HUES64 (cell line): Measurements from ENCODE around the gene SH3PXD2A.
A peak's percentile ranks its signal among the peaks of the same experiment; 100 is the strongest.

Source experiments
- H3K27ac ChIP-seq: 2 replicates; pipeline ENCODE4 v1.7.0; 2013; ENCODE audit warnings: low read depth, low read length, inconsistent platforms
- H3K27me3 ChIP-seq: 2 replicates; pipeline ENCODE4 v1.6.1; 2013; ENCODE audit warnings: mild to moderate bottlenecking, low read length; ENCODE audit not compliant: insufficient read depth
- H3K36me3 ChIP-seq: 2 replicates; pipeline ENCODE4 v1.6.1; 2013; ENCODE audit warnings: mild to moderate bottlenecking, low read length; ENCODE audit not compliant: insufficient read depth
- H3K4me1 ChIP-seq: 2 replicates; pipeline ENCODE4 v1.6.1; 2013; ENCODE audit warnings: mild to moderate bottlenecking, low read length, moderate library complexity; ENCODE audit not compliant: insufficient read depth
- H3K4me3 ChIP-seq: 2 replicates; pipeline ENCODE4 v1.5.1; 2013; ENCODE audit warnings: mild to moderate bottlenecking, low read length, moderate library complexity
- H3K9ac ChIP-seq: 2 replicates; pipeline ENCODE4 v1.6.1; 2013; ENCODE audit warnings: mild to moderate bottlenecking, low read depth, low read length
- H3K9me3 ChIP-seq: 2 replicates; pipeline ENCODE4 v1.6.1; 2013; ENCODE audit warnings: low read depth, low read length; ENCODE audit not compliant: insufficient read depth
- WGBS: fragments of 150-250, 120-280 bp; methylation state at CpG from one replicate; pipeline ENCODE4 v1.1.7; 2013; ENCODE audit warnings: missing lambda C conversion rate; 5-methylcytosine and 5-hydroxymethylcytosine counted together

The SH3PXD2A gene

GRCh38 chr10:103838862-103839518 is 16.4 kb downstream of the SH3PXD2A start:
- H3K9ac ChIP-seq = no peak overlapping the region

DNA sequence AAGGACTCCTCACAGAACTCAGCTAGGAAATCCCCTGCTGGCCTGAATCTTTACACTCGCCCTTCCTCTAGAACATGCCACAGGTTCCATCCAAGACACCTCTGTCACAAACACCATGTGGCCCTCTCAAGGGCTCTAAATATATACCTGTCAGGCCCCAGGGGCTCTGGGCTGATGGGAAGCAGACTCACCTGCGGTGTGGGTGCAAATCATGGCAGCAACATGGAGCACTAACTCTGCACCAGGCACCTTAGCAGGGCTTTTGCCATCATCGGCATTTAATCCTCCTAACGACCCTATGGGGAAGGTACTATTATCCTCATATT is 17.3 kb downstream of the SH3PXD2A start:
- H3K4me1 ChIP-seq = peaks cover 46% of the 10 kb centered on the region
- H3K9ac ChIP-seq = no peak overlapping the region
- no peak overlapping the region for H3K4me3 ChIP-seq
- no peaks in the 10 kb centered on the region for H3K27me3 ChIP-seq
- 83% methylated on average over 4 of the region's 4 CpGs for WGBS
- H3K9me3 ChIP-seq = no peaks in the 10 kb centered on the region
- no peaks in the 10 kb centered on the region for H3K36me3 ChIP-seq
- H3K27ac ChIP-seq = no peak overlapping the region

More at GRCh38 chr10:103838862-103839518, 16.4 kb downstream of the SH3PXD2A start:
- no peak overlapping the region for H3K27ac ChIP-seq
- H3K4me1 ChIP-seq = peaks cover 39% of the 10 kb centered on the region
- H3K36me3 ChIP-seq = no peaks in the 10 kb centered on the region
- no peaks in the 10 kb centered on the region for H3K27me3 ChIP-seq
- 85% methylated on average over 13 of the region's 13 CpGs for WGBS
- no peak overlapping the region for H3K4me3 ChIP-seq
- H3K9me3 ChIP-seq = no peaks in the 10 kb centered on the region

- Histone ChIP-seq H3K36me3 (no peaks in the 10 kb centered on the region), H3K27me3 (no peaks in the 10 kb centered on the region), H3K4me3 (no peak overlapping the region), H3K27ac (no peak overlapping the region), H3K9me3 (no peaks in the 10 kb centered on the region; the same call in 1 of the 2 replicates), H3K4me1 (peaks cover 46% of the 10 kb centered on the region), H3K9ac (no peak overlapping the region)
- WGBS = 82% methylated on average over 10 of the region's 10 CpGs
Measured at GRCh38 chr10:103837370-103838069, 17.9 kb downstream of the SH3PXD2A start.

DNA sequence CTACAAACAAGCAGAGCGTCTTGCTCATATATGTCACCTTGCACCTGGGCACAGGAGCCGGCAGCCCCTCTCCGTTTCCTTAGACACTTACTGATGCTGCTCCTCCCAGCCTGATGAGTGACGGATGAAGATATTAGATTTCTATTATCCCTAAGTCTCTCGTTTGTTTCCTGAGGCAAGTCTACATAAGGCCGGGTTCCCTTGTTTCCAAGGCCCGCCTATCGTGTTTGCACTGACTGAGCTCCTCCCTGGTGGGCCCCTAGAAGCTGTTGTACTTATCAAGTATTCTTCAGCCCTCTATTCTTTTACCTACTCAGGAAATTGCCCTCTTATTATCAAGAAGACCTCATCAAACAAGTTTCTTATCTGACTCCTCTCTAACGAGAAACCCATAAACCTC is 18.5 kb downstream of the SH3PXD2A start:
- Histone ChIP-seq H3K4me3 (no peak overlapping the region), H3K36me3 (no peaks in the 10 kb centered on the region), H3K27me3 (no peaks in the 10 kb centered on the region), H3K9ac (no peak overlapping the region), H3K4me1 (peaks cover 46% of the 10 kb centered on the region), H3K9me3 (no peaks in the 10 kb centered on the region; the same call in 1 of the 2 replicates), H3K27ac (no peak overlapping the region)
- WGBS = 78% methylated on average over 9 of the region's 9 CpGs

DNA sequence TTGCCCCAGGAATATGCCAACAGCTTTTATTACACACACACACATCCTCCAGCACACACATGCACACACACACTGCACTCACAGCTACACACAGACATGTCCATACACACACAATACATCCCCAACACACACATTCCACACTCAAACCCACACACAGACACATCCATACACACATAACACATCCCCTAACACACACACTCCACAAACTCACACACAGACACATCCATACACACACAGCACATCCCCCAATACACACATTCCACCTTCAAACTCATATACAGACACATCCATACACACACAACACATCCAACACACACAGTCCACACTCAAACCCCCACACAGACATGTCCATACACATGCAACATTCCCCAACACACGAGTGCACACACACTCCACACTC is 19.1 kb downstream of the SH3PXD2A start:
- 85% methylated on average over 1 of the region's 1 CpG for WGBS
- H3K4me3 ChIP-seq = no peak overlapping the region
- no peaks in the 10 kb centered on the region for H3K36me3 ChIP-seq
- H3K27ac ChIP-seq = no peak overlapping the region
- peaks cover 45% of the 10 kb centered on the region for H3K4me1 ChIP-seq
- H3K9ac ChIP-seq = no peak overlapping the region
- H3K27me3 ChIP-seq = no peaks in the 10 kb centered on the region
- no peaks in the 10 kb centered on the region; the same call in 1 of the 2 replicates for H3K9me3 ChIP-seq

DNA sequence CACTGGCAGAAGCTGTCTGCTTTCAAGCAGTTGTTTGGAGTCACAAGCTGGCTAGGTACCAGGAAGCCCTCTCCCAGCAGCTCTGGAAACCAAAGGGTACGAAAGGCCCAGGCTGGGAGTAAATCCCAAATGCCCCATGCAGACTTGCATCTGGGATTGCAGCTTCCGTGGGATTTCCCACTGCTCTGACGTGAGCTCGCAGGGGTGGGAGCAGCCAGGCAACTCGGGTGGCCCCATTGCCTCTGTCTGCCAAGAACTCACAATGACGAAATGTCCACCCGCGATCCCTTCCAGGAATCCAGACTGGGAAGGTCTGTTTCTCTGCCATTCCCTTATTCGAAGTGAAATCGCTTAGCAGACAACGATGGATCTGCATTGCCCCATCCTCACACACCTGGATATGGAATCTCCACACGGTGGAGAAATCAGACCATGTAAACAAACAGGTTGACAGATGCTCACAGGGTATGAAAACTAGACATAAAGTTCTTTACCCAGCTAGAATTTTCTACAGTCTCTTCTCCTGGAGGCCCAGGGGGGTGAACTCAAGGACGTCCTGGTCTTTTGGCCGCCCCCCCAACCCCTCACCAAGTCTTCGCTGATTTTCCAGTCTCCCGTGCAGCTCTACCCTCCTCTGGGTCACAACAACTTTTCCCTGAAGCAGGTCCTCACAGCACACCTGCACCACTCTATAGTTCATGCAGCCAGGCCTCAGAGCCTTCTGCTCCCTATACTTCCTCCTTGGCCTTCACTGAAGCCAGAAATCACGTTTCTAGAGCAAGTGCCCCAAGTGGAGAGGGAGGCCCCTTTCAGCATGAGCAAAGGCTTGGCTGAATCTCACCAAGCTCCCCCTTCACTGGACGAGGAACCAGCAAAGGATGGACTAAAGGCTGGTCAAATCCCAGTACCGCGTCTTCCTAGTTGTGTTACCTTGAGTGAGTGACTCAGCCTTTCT is 20.0 kb downstream of the SH3PXD2A start:
- Histone ChIP-seq H3K4me3 (no peak overlapping the region), H3K4me1 (peaks cover 36% of the 10 kb centered on the region), H3K27me3 (no peaks in the 10 kb centered on the region), H3K27ac (no peak overlapping the region), H3K36me3 (no peaks in the 10 kb centered on the region), H3K9me3 (no peaks in the 10 kb centered on the region; the same call in 1 of the 2 replicates), H3K9ac (no peak overlapping the region)
- 83% methylated on average over 20 of the region's 20 CpGs for WGBS

GRCh38 chr10:103834436-103835095 is 20.8 kb downstream of the SH3PXD2A start:
- Histone ChIP-seq H3K27ac (no peak overlapping the region), H3K4me1 (peaks cover 36% of the 10 kb centered on the region), H3K4me3 (no peak overlapping the region), H3K27me3 (no peaks in the 10 kb centered on the region), H3K9me3 (no peaks in the 10 kb centered on the region; the same call in 1 of the 2 replicates), H3K36me3 (no peaks in the 10 kb centered on the region), H3K9ac (no peak overlapping the region)
- 65% methylated on average over 5 of the region's 5 CpGs for WGBS

- H3K27me3 ChIP-seq = no peaks in the 10 kb centered on the region
- H3K36me3 ChIP-seq = no peaks in the 10 kb centered on the region
- 0 out of 2 replicates have a peak overlapping the region, but pooled peaks have one; percentile 7 for H3K4me3 ChIP-seq
- no peaks in the 10 kb centered on the region; the same call in 1 of the 2 replicates for H3K9me3 ChIP-seq
- H3K27ac ChIP-seq = peak overlapping the region; percentile 52
- 33% methylated on average over 5 of the region's 5 CpGs for WGBS
- no peak overlapping the region; the same call in 1 of the 2 replicates for H3K9ac ChIP-seq
- peaks cover 33% of the 10 kb centered on the region for H3K4me1 ChIP-seq
Measured at GRCh38 chr10:103833731-103834365, 21.5 kb downstream of the SH3PXD2A start.

DNA sequence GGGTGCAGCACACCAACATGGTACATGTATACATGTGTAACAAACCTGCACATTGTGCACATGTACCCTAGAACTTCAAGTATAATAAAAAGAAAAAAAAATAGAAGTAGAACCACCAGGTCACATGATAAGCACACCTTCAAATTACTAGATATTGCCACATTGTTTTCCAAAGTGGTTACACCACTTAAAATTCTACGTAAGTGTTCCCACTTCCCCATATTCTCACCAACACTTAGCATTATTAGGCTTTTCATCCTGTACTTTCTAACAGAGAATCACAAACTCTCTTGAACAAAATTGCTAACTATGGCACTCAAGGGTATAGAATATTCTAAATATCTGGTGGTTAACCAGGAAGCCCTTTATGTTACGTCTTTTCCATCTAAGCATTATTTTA is 22.6 kb downstream of the SH3PXD2A start:
- peaks cover 31% of the 10 kb centered on the region for H3K4me1 ChIP-seq
- H3K9me3 ChIP-seq = no peaks in the 10 kb centered on the region; the same call in 1 of the 2 replicates
- H3K9ac ChIP-seq = no peak overlapping the region
- no peak overlapping the region for H3K27ac ChIP-seq
- no peak overlapping the region for H3K4me3 ChIP-seq
- 98% methylated on average over 2 of the region's 2 CpGs for WGBS
- no peaks in the 10 kb centered on the region for H3K27me3 ChIP-seq
- no peaks in the 10 kb centered on the region for H3K36me3 ChIP-seq

- Histone ChIP-seq H3K27me3 (no peaks in the 10 kb centered on the region), H3K4me3 (no peak overlapping the region), H3K9ac (no peak overlapping the region), H3K36me3 (no peaks in the 10 kb centered on the region), H3K4me1 (peaks cover 27% of the 10 kb centered on the region), H3K27ac (no peak overlapping the region), H3K9me3 (no peaks in the 10 kb centered on the region; the same call in 1 of the 2 replicates)
- 80% methylated on average over 4 of the region's 5 CpGs for WGBS
Measured at GRCh38 chr10:103829838-103830465, 25.4 kb downstream of the SH3PXD2A start.
